ENCODE measurements around the gene LONP2. TPM values are rescaled to one million over a fixed set of nuclear protein-coding genes. Genes with fewer than 3 reads are reported as not detected.
A peak's percentile ranks its signal among the peaks of the same experiment; 100 is the strongest.
"Not testable (repeated sequence)": the region's sequence is repeated elsewhere in the genome, so short reads cannot be mapped to it uniquely, and the experiment has no call there.

LONP2 gene
- total RNA-seq, 1 donor from 2014 or later = 80.4 TPM

DNA sequence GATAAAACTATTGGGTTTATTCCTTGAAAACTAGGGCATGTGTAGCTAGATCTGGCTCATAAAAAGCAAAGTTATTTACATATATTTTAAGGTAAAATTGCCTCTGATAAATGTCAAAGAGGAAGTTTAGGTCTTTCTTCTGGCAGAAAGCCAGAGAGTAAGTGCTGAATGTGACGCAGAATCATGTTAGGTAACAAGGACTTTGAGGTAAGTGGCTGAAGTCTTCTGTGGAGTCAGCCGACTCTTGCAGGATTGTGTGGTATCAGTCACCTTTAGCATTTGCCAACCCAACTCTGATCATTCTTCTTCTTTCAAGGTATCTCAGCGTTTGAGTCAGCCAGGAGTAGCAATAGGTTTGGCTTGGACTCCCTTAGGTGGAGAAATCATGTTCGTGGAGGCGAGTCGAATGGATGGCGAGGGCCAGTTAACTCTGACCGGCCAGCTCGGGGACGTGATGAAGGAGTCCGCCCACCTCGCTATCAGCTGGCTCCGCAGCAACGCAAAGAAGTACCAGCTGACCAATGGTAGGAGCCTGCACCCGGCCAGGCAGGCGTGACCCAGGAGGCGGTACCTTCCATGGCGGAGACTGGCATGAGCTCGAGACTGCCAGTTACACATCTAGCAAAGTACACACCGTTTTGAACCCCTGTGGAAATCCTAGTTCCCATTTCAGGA, 103.2 kb downstream of the LONP2 start:
- Mint-ChIP-seq H3K27ac (no peak overlapping the region), H3K36me3 (peaks cover 38% of the 10 kb centered on the region), H3K4me1 (no peaks in the 10 kb centered on the region), H3K9me3 (no peaks in the 10 kb centered on the region), H3K27me3 (ENCODE audit: low read depth) (no peaks in the 10 kb centered on the region), H3K4me3 (no peak overlapping the region)
- TF ChIP-seq, protein P1, sequence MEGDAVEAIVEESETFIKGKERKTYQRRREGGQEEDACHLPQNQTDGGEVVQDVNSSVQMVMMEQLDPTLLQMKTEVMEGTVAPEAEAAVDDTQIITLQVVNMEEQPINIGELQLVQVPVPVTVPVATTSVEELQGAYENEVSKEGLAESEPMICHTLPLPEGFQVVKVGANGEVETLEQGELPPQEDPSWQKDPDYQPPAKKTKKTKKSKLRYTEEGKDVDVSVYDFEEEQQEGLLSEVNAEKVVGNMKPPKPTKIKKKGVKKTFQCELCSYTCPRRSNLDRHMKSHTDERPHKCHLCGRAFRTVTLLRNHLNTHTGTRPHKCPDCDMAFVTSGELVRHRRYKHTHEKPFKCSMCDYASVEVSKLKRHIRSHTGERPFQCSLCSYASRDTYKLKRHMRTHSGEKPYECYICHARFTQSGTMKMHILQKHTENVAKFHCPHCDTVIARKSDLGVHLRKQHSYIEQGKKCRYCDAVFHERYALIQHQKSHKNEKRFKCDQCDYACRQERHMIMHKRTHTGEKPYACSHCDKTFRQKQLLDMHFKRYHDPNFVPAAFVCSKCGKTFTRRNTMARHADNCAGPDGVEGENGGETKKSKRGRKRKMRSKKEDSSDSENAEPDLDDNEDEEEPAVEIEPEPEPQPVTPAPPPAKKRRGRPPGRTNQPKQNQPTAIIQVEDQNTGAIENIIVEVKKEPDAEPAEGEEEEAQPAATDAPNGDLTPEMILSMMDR (IDR thresholded peaks at IDR 0.05; ENCODE audit: unreplicated experiment) = no peak
- no peak for DNase-seq (ENCODE audit: low spot score in 2 of 2, unreplicated experiment in 2 of 2)

DNA sequence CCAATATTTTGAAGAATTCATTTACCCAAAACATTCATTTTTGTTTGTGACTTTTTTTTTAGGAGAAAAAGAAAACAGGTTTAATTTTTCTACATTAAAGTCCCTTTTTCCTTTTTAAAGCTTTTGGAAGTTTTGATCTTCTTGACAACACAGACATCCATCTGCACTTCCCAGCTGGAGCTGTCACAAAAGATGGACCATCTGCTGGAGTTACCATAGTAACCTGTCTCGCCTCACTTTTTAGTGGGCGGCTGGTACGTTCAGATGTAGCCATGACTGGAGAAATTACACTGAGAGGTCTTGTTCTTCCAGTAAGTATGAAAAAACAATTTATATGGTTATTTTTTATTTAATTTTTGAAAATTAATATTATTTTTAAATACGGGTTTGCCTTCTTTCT, 103.9 kb downstream of the LONP2 start:
- Mint-ChIP-seq H3K27ac (no peak overlapping the region), H3K27me3 (ENCODE audit: low read depth) (no peaks in the 10 kb centered on the region), H3K4me1 (no peaks in the 10 kb centered on the region), H3K9me3 (no peaks in the 10 kb centered on the region), H3K36me3 (peaks cover 36% of the 10 kb centered on the region), H3K4me3 (no peak overlapping the region)
- DNase-seq (ENCODE audit: low spot score in 2 of 2, unreplicated experiment in 2 of 2) = no peak
- TF ChIP-seq, protein P1 (IDR thresholded peaks at IDR 0.05; ENCODE audit: unreplicated experiment) = no peak

DNA sequence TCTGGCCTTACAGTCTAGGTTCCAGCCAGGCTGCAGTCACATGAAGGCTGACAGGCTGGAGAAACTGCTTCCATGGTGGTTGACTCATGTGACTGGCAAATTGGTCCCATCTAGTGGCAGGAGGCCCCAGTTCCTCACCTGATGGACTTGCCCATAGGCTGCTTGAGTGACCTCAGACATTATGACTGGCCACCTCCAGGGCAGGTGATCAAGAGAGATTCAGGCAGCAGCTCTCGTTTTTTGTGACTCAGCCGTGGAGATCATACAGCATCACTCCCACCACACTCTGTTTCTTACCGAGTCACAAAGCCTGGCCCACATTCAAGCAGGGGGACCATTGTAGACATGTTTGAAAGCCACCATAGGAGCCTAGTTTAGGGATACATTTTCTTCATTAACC, 106.6 kb downstream of the LONP2 start:
- no peaks in the 10 kb centered on the region for H3K27me3 Mint-ChIP-seq (ENCODE audit: low read depth)
- no peaks in the 10 kb centered on the region for H3K4me1 Mint-ChIP-seq
- H3K9me3 Mint-ChIP-seq = no peaks in the 10 kb centered on the region
- H3K27ac Mint-ChIP-seq = no peak overlapping the region
- H3K4me3 Mint-ChIP-seq = no peak overlapping the region
- no peak for DNase-seq (ENCODE audit: low spot score in 2 of 2, unreplicated experiment in 2 of 2)
- TF ChIP-seq, protein P1 (IDR thresholded peaks at IDR 0.05; ENCODE audit: unreplicated experiment) = no peak
- peaks cover 38% of the 10 kb centered on the region for H3K36me3 Mint-ChIP-seq

DNA sequence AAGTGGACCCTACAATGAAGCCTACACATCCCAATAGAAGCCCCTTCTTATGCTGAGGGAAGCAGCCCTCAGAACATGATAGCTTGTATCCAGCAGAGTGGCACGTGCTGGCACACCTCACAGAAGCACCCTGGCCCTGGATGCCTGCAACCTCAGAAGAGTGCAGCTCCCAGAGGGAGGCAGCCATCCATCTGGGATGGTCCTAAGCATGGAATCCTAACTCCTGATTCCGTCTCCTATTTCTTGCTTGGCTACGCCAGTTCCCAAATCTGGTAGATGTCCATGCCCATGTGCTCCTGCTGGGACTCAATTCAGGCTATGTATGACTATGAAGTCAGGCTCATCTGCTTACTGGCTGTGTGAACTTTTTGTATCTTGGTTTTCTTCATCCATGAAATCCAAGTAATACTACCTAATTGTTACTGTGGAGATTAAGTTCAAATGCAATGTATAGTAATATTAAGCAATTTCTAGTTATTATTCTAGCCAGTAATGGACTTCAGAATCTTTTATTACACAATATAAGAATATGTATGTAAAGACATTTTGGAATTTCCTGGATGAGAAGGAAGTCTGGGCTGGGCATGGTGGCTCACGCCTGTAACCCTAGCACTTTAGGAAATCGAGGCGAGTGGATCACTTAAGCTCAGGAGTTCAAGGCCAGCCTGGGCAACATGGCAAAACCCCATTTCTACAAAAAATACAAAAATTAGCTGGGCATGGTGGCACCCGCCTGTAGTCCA, 108.7 kb downstream of the LONP2 start:
- Mint-ChIP-seq H3K27me3 (ENCODE audit: low read depth) (no peaks in the 10 kb centered on the region), H3K27ac (no peak overlapping the region), H3K9me3 (no peaks in the 10 kb centered on the region), H3K4me1 (no peaks in the 10 kb centered on the region), H3K4me3 (no peak overlapping the region), H3K36me3 (peaks cover 36% of the 10 kb centered on the region)
- TF ChIP-seq, protein P1 (IDR thresholded peaks at IDR 0.05; ENCODE audit: unreplicated experiment) = no peak
- no peak for DNase-seq (ENCODE audit: low spot score in 2 of 2, unreplicated experiment in 2 of 2)

DNA sequence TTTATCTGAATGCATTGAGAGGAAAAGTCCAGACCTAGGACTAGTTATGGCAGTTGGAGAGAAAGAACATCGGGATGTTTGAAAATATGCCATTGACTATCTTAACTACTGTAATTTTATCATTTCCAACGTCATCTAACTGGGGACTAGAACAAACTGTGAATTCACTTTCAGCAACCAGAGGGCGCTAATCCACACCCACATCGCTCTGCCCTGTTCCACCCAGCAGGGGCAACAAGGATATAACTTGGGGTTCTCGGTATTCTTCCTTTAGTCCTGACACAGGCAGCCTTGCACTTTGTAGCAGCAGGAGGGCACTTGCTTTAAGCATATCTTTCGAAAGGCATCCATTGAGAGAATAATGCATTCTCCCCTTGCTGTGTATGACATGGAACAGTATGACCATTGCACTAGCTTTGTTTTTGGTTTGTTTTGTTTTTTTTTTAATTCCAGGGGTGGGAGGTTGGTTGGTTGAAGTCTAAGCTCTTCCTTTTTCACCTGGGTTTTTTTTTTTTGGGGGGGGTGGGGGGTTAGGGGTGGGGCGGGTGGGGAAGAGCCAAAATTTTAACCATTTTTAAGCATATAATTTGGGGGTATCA, 109.6 kb downstream of the LONP2 start:
- Mint-ChIP-seq H3K4me1 (no peaks in the 10 kb centered on the region), H3K27ac (peak overlapping the region; percentile 50), H3K36me3 (peaks cover 34% of the 10 kb centered on the region), H3K27me3 (ENCODE audit: low read depth) (no peaks in the 10 kb centered on the region), H3K9me3 (no peaks in the 10 kb centered on the region), H3K4me3 (no peak overlapping the region)
- peak in 1 of 2 experiments; percentile 61 for DNase-seq (ENCODE audit: low spot score in 2 of 2, unreplicated experiment in 2 of 2)
- TF ChIP-seq, protein P1 (IDR thresholded peaks at IDR 0.05; ENCODE audit: unreplicated experiment) = peak; percentile 66

DNA sequence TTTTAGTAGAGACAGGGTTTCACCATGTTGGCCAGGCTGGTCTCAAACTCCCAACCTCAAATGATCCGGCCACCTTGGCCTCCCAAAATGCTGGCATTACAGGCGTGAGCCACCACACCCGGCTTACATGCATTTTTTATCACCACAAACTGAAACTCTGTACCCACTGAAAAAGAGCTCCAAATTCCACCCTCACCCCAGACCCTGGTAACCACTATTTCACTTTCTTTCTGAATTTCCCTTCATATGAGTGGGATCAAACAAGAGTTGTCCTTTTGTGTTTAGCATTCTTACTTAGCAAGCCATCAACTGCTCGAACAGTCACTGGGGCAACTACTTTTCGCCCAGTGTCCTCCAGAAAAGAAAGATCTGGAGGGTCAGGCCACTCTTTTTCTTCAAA, 110.3 kb downstream of the LONP2 start:
- not testable (repeated sequence) for H3K27ac Mint-ChIP-seq

More for the DNA sequence above, 110.3 kb downstream of the LONP2 start:
- H3K27me3 Mint-ChIP-seq (ENCODE audit: low read depth); H3K4me1 Mint-ChIP-seq; H3K9me3 Mint-ChIP-seq; H3K4me3 Mint-ChIP-seq; DNase-seq (ENCODE audit: low spot score in 2 of 2, unreplicated experiment in 2 of 2): not testable (repeated sequence)
- H3K36me3 Mint-ChIP-seq = peaks cover 34% of the 10 kb centered on the region

Data from mesothelial cell of epicardium (in vitro differentiated cells).